Adrenal gland (tissue), 12 donors: Measurements from ENCODE around the gene SLC5A10. TPM values are rescaled to one million over a fixed set of nuclear protein-coding genes. Genes with fewer than 3 reads are reported as not detected.

Experiments
- DNase-seq, 7 donors: peaks; one replicate each; pipeline ENCODE4 v3.0.0-alpha.2; 2019 to 2020
- H3K27ac ChIP-seq, 5 donors: fragments of 200-600 bp; sonication (generic) in 4 of 5; 1 replicate in 3 of 5; 2 replicates in 2 of 5; pipeline versions ENCODE4 v1.5.1 to v1.8.0; 2016 to 2020; ENCODE audit warnings: mild to moderate bottlenecking in 1 of 5
- H3K27me3 ChIP-seq: fragments of 200-600 bp; 2 replicates; pipeline ENCODE4 v1.8.0; 2021
- H3K36me3 ChIP-seq, 2 donors: fragments of 200-600 bp; replicated peaks in 1 of 2; 1 replicate in 1 of 2; 2 replicates in 1 of 2; pipeline versions ENCODE4 v1.5.1 to v1.8.0; 2018 to 2022
- H3K4me1 ChIP-seq, 2 donors: fragments of 200-600 bp; replicated peaks in 1 of 2; 1 replicate in 1 of 2; 2 replicates in 1 of 2; pipeline versions ENCODE4 v1.5.1 to v1.8.0; 2018 to 2021
- H3K4me3 ChIP-seq, 4 donors: fragments of 200-600 bp; sonication (generic) in 3 of 4; one replicate each; pipeline ENCODE4 v1.5.1; 2016 to 2018
- H3K9me3 ChIP-seq, 3 donors: fragments of 200-600 bp; sonication (generic) in 1 of 3; replicated peaks in 1 of 3; 1 replicate in 2 of 3; 2 replicates in 1 of 3; pipeline versions ENCODE4 v1.5.1 to v1.8.0; 2016 to 2021
- POLR2A ChIP-seq, 2 donors: fragments of 450-650 bp; IDR thresholded peaks; one replicate each; pipeline ENCODE4 v1.6.1; 2017; ENCODE audit warnings: antibody characterized with exemption in 2 of 2, mild to moderate bottlenecking in 2 of 2, moderate library complexity in 1 of 2
- WGBS, 4 donors: extraction: QIAGEN DNeasy Blood & Tissue Kit in 2 of 4; methylation state at CpG; one replicate each; pipeline versions ENCODE4 v1.1.5 to v1.1.7; 2013 to 2017; 5-methylcytosine and 5-hydroxymethylcytosine counted together
- intact Hi-C, 2 donors: fragments of 100-400 bp; cut with DNase I; formaldehyde crosslinking; loops; one replicate each; pipeline versions ENCODE4 v1.14.1 to v1.15.0; 2022 to 2023
- polyA plus RNA-seq, 3 donors: library from polyadenylated mRNA; stranded (reverse); fragments of 200-250 nt in 2 of 3; fragments of 350-450 nt in 1 of 3; fragmentation: Illumina TruSeq in 1 of 3; extraction: RNeasy Lipid Tissue Mini Kit (QIAGEN cat#74804) in 1 of 3; gene quantifications; one replicate each; pipeline ENCODE4 v1.2.3, GENCODE V29; 2013 to 2014
- total RNA-seq, 9 donors: library from RNA; depleted of rRNA in 4 of 9; stranded (reverse); fragments of >200 nt in 4 of 9; fragments of 120-200 nt in 1 of 9; fragmentation: NEBNext Ultra II Directional in 1 of 9; extraction: Animal tissue kit (Norgen Biotek cat#: 25700) in 1 of 9; gene quantifications; one replicate each; pipeline versions ENCODE4 v1.1.0 to v1.2.4, GENCODE V29; 2013 to 2023
- TF ChIP-seq, protein P1 (sequence below), 6 experiments: fragments of 450-650 bp in 4 of 6; fragments of 200-600 bp in 2 of 6; sonication (generic) in 1 of 6; IDR thresholded peaks; 1 replicate in 5 of 6; 2 replicates in 1 of 6; pipeline versions ENCODE4 v1.5.1 to v1.8.0; 2016 to 2021; ENCODE audit warnings: antibody characterized with exemption in 6 of 6, mild to moderate bottlenecking in 2 of 6, moderate library complexity in 1 of 6
- donor health status: healthy with polysubstance abuse.
- donor health status: Bipolar disorder and iron deficiency.
- donor health status: DM: yes; HTN: yes; CAD: no.
- donor health status: DM: no; HTN: no; CAD: no.
- donor health status: DM: no; HTN: no; CAD: no.
- donor health status: DM: yes; HTN: yes; CAD: no.

The SLC5A10 gene
- total and polyA plus RNA-seq, 12 donors: 0.16 to 0.94 (median 0.22) TPM; not detected in 8

DNA sequence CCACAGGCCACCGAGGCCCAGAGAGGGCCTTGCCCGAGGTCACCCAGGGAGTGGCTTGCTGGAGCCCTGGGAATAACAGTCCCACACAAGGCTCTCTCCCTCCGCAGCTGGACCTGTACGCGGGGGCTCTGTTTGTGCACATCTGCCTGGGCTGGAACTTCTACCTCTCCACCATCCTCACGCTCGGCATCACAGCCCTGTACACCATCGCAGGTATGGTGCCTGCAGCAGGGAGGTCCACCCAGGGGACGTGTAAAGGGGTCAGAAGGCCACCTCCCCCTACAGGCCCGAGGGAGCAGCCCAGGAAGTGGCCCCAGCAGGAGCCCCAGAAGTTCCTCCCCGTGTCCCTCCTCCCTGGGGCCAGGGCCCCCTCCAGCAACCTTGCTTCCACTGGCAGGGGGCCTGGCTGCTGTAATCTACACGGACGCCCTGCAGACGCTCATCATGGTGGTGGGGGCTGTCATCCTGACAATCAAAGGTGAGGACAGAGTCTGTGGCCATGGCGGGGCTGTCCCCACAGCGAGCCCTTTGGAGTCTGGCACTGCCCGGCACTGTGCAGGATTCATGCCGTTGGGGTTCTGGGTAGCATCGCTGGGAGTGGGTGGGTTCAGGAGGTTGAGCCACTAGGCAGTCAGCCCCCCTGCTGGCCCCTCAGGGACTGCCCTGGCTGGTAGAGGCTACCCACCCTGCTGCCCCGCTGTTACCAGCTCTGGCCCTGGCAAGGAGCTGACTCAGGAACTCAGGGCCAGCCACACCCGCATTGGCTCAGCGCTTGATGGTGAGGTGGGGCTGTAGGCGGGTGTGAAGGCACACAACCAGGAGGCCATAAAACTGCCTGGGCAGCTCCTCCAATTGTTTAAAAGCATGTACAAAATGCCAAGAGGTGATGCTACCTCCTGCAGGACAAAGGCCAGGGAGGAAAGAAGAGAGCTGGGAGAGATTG is 17.3 kb downstream of the SLC5A10 start:
- intact Hi-C loops: no loop called here
- Histone ChIP-seq H3K27me3 (no peaks in the 10 kb centered on the region), H3K36me3 (no peaks in the 10 kb centered on the region), H3K4me1 (no peaks in the 10 kb centered on the region), H3K27ac (no peak overlapping the region), H3K9me3 (no peaks in the 10 kb centered on the region), H3K4me3 (no peak overlapping the region)
- DNase-seq: peak in 5 of 7 donors; percentile 49 to 70 (median 56)
- 64 to 82% (median 76%) methylated on average over 6 to 23 of the region's 23 CpGs for WGBS, 4 donors
- TF ChIP-seq POLR2A (IDR thresholded peaks at IDR 0.05): no peak
- TF ChIP-seq, protein P1, sequence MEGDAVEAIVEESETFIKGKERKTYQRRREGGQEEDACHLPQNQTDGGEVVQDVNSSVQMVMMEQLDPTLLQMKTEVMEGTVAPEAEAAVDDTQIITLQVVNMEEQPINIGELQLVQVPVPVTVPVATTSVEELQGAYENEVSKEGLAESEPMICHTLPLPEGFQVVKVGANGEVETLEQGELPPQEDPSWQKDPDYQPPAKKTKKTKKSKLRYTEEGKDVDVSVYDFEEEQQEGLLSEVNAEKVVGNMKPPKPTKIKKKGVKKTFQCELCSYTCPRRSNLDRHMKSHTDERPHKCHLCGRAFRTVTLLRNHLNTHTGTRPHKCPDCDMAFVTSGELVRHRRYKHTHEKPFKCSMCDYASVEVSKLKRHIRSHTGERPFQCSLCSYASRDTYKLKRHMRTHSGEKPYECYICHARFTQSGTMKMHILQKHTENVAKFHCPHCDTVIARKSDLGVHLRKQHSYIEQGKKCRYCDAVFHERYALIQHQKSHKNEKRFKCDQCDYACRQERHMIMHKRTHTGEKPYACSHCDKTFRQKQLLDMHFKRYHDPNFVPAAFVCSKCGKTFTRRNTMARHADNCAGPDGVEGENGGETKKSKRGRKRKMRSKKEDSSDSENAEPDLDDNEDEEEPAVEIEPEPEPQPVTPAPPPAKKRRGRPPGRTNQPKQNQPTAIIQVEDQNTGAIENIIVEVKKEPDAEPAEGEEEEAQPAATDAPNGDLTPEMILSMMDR (IDR thresholded peaks at IDR 0.05): no peak

DNA sequence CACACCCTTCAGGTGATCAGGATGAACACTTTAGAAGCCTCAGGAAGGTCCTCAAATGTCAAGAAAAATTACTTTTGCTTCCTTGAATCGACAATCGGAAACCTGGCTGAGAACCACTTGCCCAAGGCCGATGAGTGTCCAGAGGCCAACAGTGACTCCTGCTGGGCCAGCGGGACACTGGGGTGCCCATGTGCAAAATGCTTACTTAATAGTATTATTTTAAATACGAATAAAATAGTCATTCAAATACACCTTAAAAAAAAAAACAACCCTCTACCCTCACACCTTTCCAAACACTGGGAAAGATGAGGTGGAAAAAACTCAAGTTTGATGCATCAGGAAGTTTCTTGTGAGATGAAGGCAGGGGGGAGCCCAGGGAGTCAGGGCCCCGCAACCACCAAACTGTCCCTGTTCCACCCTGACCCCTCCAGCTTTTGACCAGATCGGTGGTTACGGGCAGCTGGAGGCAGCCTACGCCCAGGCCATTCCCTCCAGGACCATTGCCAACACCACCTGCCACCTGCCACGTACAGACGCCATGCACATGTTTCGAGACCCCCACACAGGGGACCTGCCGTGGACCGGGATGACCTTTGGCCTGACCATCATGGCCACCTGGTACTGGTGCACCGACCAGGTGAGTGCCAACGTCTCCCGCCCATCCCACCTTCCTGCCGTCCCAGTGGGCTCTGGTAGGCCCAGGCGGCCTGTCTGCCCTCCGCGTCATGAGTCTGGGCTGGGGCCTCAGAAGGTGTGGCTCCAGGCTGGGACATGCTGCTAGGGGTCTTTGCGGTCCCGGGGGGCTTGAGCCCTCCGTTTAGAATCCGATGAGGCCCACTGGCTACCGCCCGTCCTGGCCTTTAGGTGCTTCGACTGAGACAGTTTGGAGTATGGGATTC is 18.9 kb downstream of the SLC5A10 start:
- H3K36me3 ChIP-seq: no peaks in the 10 kb centered on the region
- no peak for DNase-seq
- H3K27ac ChIP-seq: no peak overlapping the region
- intact Hi-C loops: no loop called here
- no peaks in the 10 kb centered on the region for H3K27me3 ChIP-seq
- H3K4me1 ChIP-seq: no peaks in the 10 kb centered on the region
- TF ChIP-seq, protein P1 (IDR thresholded peaks at IDR 0.05): no peak
- TF ChIP-seq POLR2A (IDR thresholded peaks at IDR 0.05): no peak
- H3K4me3 ChIP-seq: no peak overlapping the region
- H3K9me3 ChIP-seq: no peaks in the 10 kb centered on the region
- WGBS, 4 donors: 86 to 92% (median 90%) methylated on average over 9 to 28 of the region's 28 CpGs

DNA sequence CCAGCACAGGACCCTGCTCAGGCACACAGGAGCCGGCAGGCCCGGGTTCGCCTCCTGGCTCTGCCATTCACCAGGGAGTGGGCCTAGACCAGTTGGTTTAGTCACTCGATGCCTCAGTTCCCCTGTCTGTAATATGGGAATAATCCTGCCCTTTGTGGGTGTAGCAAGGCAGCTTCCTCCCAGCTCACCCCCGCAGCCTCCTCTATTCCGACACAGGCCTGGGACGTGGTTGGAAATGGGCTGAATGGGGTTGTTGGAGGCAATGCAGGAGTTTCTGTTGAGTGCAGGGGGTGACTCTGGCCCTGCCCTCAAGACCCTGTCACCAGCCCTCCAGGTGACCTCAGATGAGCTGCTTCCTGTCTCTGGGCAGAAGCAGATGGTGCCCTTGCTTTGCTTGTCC is 19.8 kb downstream of the SLC5A10 start:
- DNase-seq: no peak
- H3K4me1 ChIP-seq: no peaks in the 10 kb centered on the region
- H3K9me3 ChIP-seq: no peaks in the 10 kb centered on the region
- intact Hi-C loops: no loop called here
- H3K27me3 ChIP-seq: no peaks in the 10 kb centered on the region
- H3K27ac ChIP-seq: no peak overlapping the region
- no peak overlapping the region for H3K4me3 ChIP-seq
- no peaks in the 10 kb centered on the region for H3K36me3 ChIP-seq
- TF ChIP-seq, protein P1 (IDR thresholded peaks at IDR 0.05): no peak
- no peak for TF ChIP-seq POLR2A (IDR thresholded peaks at IDR 0.05)
- WGBS, 4 donors: 94 to 98% (median 97%) methylated on average over 4 to 7 of the region's 7 CpGs
